ENCODE data around the gene APOLD1. TPM values are rescaled to one million over a fixed set of nuclear protein-coding genes. Genes with fewer than 3 reads are reported as not detected.
A peak's percentile ranks its signal among the peaks of the same experiment; 100 is the strongest.
"Not testable (repeated sequence)": the region's sequence is repeated elsewhere in the genome, so short reads cannot be mapped to it uniquely, and the experiment has no call there.

The APOLD1 gene
- total RNA-seq, 2 experiments from 2014 or later = 7.2 to 13.5 TPM

- H3K4me3 Mint-ChIP-seq = no peak overlapping the region
- no peak overlapping the region for H3K27ac Mint-ChIP-seq
- no peaks in the 10 kb centered on the region for H3K36me3 Mint-ChIP-seq
- ATAC-seq = no peak
- CTCF ChIA-PET = interaction anchor here (2.3 kb wide), 1 partner anchor 54 kb away, joined by 10 read pairs; no protein-coding TSS in a partner anchor
- no peaks in the 10 kb centered on the region for H3K9me3 Mint-ChIP-seq (ENCODE audit: low read depth)
- DNase-seq = no peak
- no peaks in the 10 kb centered on the region for H3K27me3 Mint-ChIP-seq
- H3K4me1 Mint-ChIP-seq = peaks cover 24% of the 10 kb centered on the region
Observed at GRCh38 chr12:12790956-12791355, 5.5 kb downstream of the APOLD1 start.

- Mint-ChIP-seq H3K27me3 (no peaks in the 10 kb centered on the region), H3K4me1 (peaks cover 19% of the 10 kb centered on the region), H3K4me3 (no peak overlapping the region), H3K9me3 (ENCODE audit: low read depth) (no peaks in the 10 kb centered on the region), H3K36me3 (no peaks in the 10 kb centered on the region), H3K27ac (no peak overlapping the region)
- no peak for ATAC-seq
- CTCF ChIA-PET = interaction anchor here (1.3 to 3.0 kb wide), 3 partner anchors 12 to 21 kb away, joined by 3 to 16 read pairs (median 4); partner anchors contain the start of gene DDX47
- DNase-seq = no peak
Observed at GRCh38 chr12:12791756-12792369, 6.4 kb downstream of the APOLD1 start.

- no peaks in the 10 kb centered on the region for H3K36me3 Mint-ChIP-seq
- ATAC-seq (no peak), DNase-seq (no peak)
- H3K4me3 Mint-ChIP-seq = no peak overlapping the region
- peaks cover 17% of the 10 kb centered on the region for H3K4me1 Mint-ChIP-seq
- H3K27me3 Mint-ChIP-seq = no peaks in the 10 kb centered on the region
- CTCF ChIA-PET = interaction anchor here (1.3 to 3.0 kb wide), 3 partner anchors 11 to 21 kb away, joined by 3 to 16 read pairs (median 4); partner anchors contain the start of gene DDX47
- H3K9me3 Mint-ChIP-seq (ENCODE audit: low read depth) = no peaks in the 10 kb centered on the region
- no peak overlapping the region for H3K27ac Mint-ChIP-seq
Observed at GRCh38 chr12:12792421-12792820, 7.0 kb downstream of the APOLD1 start.

- peaks cover 5% of the 10 kb centered on the region for H3K4me1 Mint-ChIP-seq
- H3K9me3 Mint-ChIP-seq (ENCODE audit: low read depth) = no peaks in the 10 kb centered on the region
- ATAC-seq = no peak
- CTCF ChIA-PET = interaction anchor here (1.6 kb wide), 1 partner anchor 12 kb away, joined by 4 read pairs; no protein-coding TSS in a partner anchor
- H3K36me3 Mint-ChIP-seq = no peaks in the 10 kb centered on the region
- no peak overlapping the region for H3K4me3 Mint-ChIP-seq
- no peak overlapping the region for H3K27ac Mint-ChIP-seq
- H3K27me3 Mint-ChIP-seq = no peaks in the 10 kb centered on the region
- no peak for DNase-seq
Observed at GRCh38 chr12:12794686-12795085, 9.2 kb downstream of the APOLD1 start.

- Mint-ChIP-seq H3K4me3 (no peak overlapping the region), H3K27me3 (no peaks in the 10 kb centered on the region), H3K9me3 (ENCODE audit: low read depth) (no peaks in the 10 kb centered on the region), H3K36me3 (no peaks in the 10 kb centered on the region), H3K4me1 (peaks cover 6% of the 10 kb centered on the region), H3K27ac (no peak overlapping the region)
- DNase-seq = no peak
- CTCF ChIA-PET = no interaction called here
- ATAC-seq = no peak
Observed at GRCh38 chr12:12796171-12796570, 10.7 kb downstream of the APOLD1 start.

- Mint-ChIP-seq H3K9me3 (ENCODE audit: low read depth) (no peaks in the 10 kb centered on the region), H3K4me3 (no peak overlapping the region), H3K27ac (no peak overlapping the region), H3K4me1 (peaks cover 11% of the 10 kb centered on the region), H3K27me3 (no peaks in the 10 kb centered on the region), H3K36me3 (no peaks in the 10 kb centered on the region)
- CTCF ChIA-PET = interaction anchor here (0.8 to 5.4 kb wide), 3 partner anchors 9 to 119 kb away, joined by 3 to 34 read pairs (median 3); no protein-coding TSS in a partner anchor
- ATAC-seq = no peak
- no peak for DNase-seq
Observed at GRCh38 chr12:12796928-12797793, 11.7 kb downstream of the APOLD1 start.

- ATAC-seq (no peak), DNase-seq (no peak)
- Mint-ChIP-seq H3K27ac (no peak overlapping the region), H3K9me3 (ENCODE audit: low read depth) (no peaks in the 10 kb centered on the region), H3K4me1 (peaks cover 15% of the 10 kb centered on the region), H3K36me3 (no peaks in the 10 kb centered on the region), H3K4me3 (no peak overlapping the region), H3K27me3 (no peaks in the 10 kb centered on the region)
- CTCF ChIA-PET = interaction anchor here (1.2 to 5.4 kb wide), 4 partner anchors 10 to 119 kb away, joined by 3 to 34 read pairs (median 4); no protein-coding TSS in a partner anchor
Observed at GRCh38 chr12:12797794-12798152, 12.3 kb downstream of the APOLD1 start.

- Mint-ChIP-seq H3K4me3 (no peak overlapping the region), H3K27ac (no peak overlapping the region), H3K4me1 (peaks cover 22% of the 10 kb centered on the region), H3K9me3 (ENCODE audit: low read depth) (no peaks in the 10 kb centered on the region), H3K27me3 (no peaks in the 10 kb centered on the region), H3K36me3 (no peaks in the 10 kb centered on the region)
- DNase-seq = no peak
- CTCF ChIA-PET = interaction anchor here (1.2 to 5.4 kb wide), 4 partner anchors 10 to 118 kb away, joined by 3 to 34 read pairs (median 4); no protein-coding TSS in a partner anchor
- no peak for ATAC-seq
Observed at GRCh38 chr12:12798480-12798879, 13.0 kb downstream of the APOLD1 start.

GRCh38 chr12:12799163-12799920, 13.9 kb downstream of the APOLD1 start:
- Mint-ChIP-seq H3K27ac (no peak overlapping the region), H3K4me1 (peaks cover 28% of the 10 kb centered on the region), H3K9me3 (ENCODE audit: low read depth) (no peaks in the 10 kb centered on the region), H3K4me3 (no peak overlapping the region), H3K27me3 (no peaks in the 10 kb centered on the region), H3K36me3 (no peaks in the 10 kb centered on the region)
- CTCF ChIA-PET = interaction anchor here (1.2 to 5.4 kb wide), 3 partner anchors 9 to 63 kb away, joined by 3 to 34 read pairs (median 4); no protein-coding TSS in a partner anchor
- ATAC-seq (no peak), DNase-seq (no peak)

- CTCF ChIA-PET = interaction anchor here (5.4 kb wide), 1 partner anchor 13 kb away, joined by 34 read pairs; no protein-coding TSS in a partner anchor
- Mint-ChIP-seq H3K27me3 (no peaks in the 10 kb centered on the region), H3K9me3 (ENCODE audit: low read depth) (no peaks in the 10 kb centered on the region), H3K4me3 (no peak overlapping the region), H3K27ac (no peak overlapping the region), H3K4me1 (peaks cover 35% of the 10 kb centered on the region), H3K36me3 (no peaks in the 10 kb centered on the region)
- no peak for ATAC-seq
- DNase-seq = no peak
Observed at GRCh38 chr12:12800406-12801180, 15.1 kb downstream of the APOLD1 start.

GRCh38 chr12:12801656-12802055, 16.2 kb downstream of the APOLD1 start:
- H3K36me3 Mint-ChIP-seq; DNase-seq; H3K4me3 Mint-ChIP-seq; H3K9me3 Mint-ChIP-seq (ENCODE audit: low read depth); H3K27me3 Mint-ChIP-seq; ATAC-seq: not testable (repeated sequence)
- CTCF ChIA-PET = interaction anchor here (5.4 kb wide), 1 partner anchor 14 kb away, joined by 34 read pairs; no protein-coding TSS in a partner anchor
- peak overlapping the region; percentile 27 for H3K27ac Mint-ChIP-seq
- peaks cover 41% of the 10 kb centered on the region for H3K4me1 Mint-ChIP-seq

GRCh38 chr12:12803186-12803585, 17.7 kb downstream of the APOLD1 start:
- peak; percentile 81 for DNase-seq
- H3K4me3 Mint-ChIP-seq = peak overlapping the region; percentile 2
- peaks cover 50% of the 10 kb centered on the region for H3K4me1 Mint-ChIP-seq
- H3K36me3 Mint-ChIP-seq = no peaks in the 10 kb centered on the region
- CTCF ChIA-PET = interaction anchor here (0.8 to 3.0 kb wide), 7 partner anchors 10 to 183 kb away, joined by 3 to 29 read pairs (median 4); partner anchors contain the start of gene DDX47
- ATAC-seq = peak; percentile 87
- H3K27ac Mint-ChIP-seq = peak overlapping the region; percentile 74
- H3K27me3 Mint-ChIP-seq = no peaks in the 10 kb centered on the region
- no peaks in the 10 kb centered on the region for H3K9me3 Mint-ChIP-seq (ENCODE audit: low read depth)

Data from activated CD8-positive, alpha-beta memory T cell treated with anti-CD3 and anti-CD28 coated beads, Interleukin-2, amount 10 ng/mL, durations not matched to agents 7 days and 5 days (primary cell).